SH-SY5Y (cell line): ENCODE measurements around the gene ENDOD1.

Experiments
- GATA2 ChIP-seq: IDR thresholded peaks from 2 replicates; pipeline ENCODE4 v1.6.1; 2011; ENCODE audit warnings: mild to moderate bottlenecking, low read depth, low read length
- GATA3 ChIP-seq: IDR thresholded peaks from 2 replicates; pipeline ENCODE4 v1.6.1; 2011; ENCODE audit warnings: low read depth, mild to moderate bottlenecking, low read length, moderate library complexity

DNA sequence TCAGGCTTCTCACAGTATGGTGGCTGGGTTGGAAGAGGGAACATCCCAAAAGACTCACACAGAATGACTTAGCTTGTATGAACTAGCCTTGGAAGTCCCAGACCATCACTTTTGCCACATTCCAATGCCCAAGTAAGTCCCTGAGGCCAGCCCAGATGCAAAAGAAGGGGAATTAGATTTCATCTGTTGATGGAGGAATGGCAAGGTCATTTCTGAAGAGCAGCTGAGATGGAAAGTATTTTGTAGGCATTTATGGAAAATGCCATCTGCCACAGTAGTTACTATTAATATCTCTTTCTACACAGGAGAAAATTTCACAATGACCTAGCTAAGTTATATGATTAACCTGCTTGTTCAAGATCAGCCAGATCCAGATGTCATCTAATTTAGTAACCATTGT is 58.8 kb downstream of the ENDOD1 start:
- TF ChIP-seq GATA2 (no peak), GATA3 (no peak)
